Lower lobe of right lung (tissue), 2 donors: Measurements from ENCODE around the gene GRIP1. TPM values are rescaled to one million over a fixed set of nuclear protein-coding genes. Genes with fewer than 3 reads are reported as not detected.

Source experiments
- ATAC-seq, 2 donors: fragments of 200-7000 bp; cut with Tn5 transposase; one replicate each; pipeline ENCODE4 v1.9.1; 2020 to 2022; ENCODE audit warnings: mild to moderate bottlenecking in 2 of 2, moderate library complexity in 2 of 2
- DNase-seq: peaks from one replicate; pipeline ENCODE4 v3.0.0-alpha.2; 2020
- H3K27ac ChIP-seq: fragments of 200-600 bp; one replicate; pipeline ENCODE4 v1.8.0; 2022
- H3K27me3 ChIP-seq: fragments of 200-600 bp; one replicate; pipeline ENCODE4 v1.8.0; 2022; ENCODE audit warnings: low read depth
- H3K36me3 ChIP-seq: fragments of 200-600 bp; one replicate; pipeline ENCODE4 v1.8.0; 2022; ENCODE audit warnings: mild to moderate bottlenecking
- H3K4me1 ChIP-seq: fragments of 200-600 bp; one replicate; pipeline ENCODE4 v1.8.0; 2022
- H3K4me3 ChIP-seq: fragments of 200-600 bp; one replicate; pipeline ENCODE4 v1.8.0; 2022; ENCODE audit warnings: mild to moderate bottlenecking
- H3K9me3 ChIP-seq: fragments of 200-600 bp; one replicate; pipeline ENCODE4 v1.8.0; 2022
- intact Hi-C: fragments of 100-400 bp; cut with DNase I; formaldehyde crosslinking; loops from one replicate; pipeline ENCODE4 v1.11.0; 2022
- total RNA-seq: library from RNA; stranded (reverse); fragmentation: NEBNext Ultra II Directional; extraction: Animal tissue kit (Norgen Biotek cat#: 25700); gene quantifications from one replicate; pipeline ENCODE4 v1.2.1, GENCODE V29; 2021
- TF ChIP-seq, protein P1 (sequence below): fragments of 200-600 bp; IDR thresholded peaks from one replicate; pipeline ENCODE4 v1.8.0; 2022; ENCODE audit warnings: antibody characterized with exemption, mild to moderate bottlenecking
- donor health status: DM: no; HTN: yes; CAD: no; lungs with severe emphysema.

Gene GRIP1
- total RNA-seq, 1 donor from 2014 or later: 4.3 TPM

DNA sequence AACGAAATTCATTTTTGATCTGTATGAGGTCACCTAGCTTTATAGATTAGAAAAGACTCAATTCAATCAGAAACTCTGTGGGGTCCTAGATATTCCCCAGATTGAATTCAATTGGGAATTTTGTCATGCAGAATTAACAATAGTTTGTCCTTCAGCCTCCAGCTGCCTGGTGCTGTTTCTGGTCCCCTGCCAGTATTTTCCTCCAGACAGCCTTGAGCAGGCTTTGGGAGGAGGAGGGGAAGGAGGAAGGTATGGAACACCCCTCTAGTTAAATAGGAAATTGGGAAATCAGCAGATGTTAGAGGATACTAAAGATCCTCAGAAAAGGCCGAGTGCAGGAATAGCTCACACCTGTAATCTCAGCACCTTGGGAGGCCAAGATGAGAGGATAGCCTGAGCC is 10.6 kb downstream of the GRIP1 start:
- Histone ChIP-seq H3K4me1 (no peaks in the 10 kb centered on the region), H3K27ac (no peak overlapping the region), H3K9me3 (no peaks in the 10 kb centered on the region), H3K4me3 (no peak overlapping the region), H3K36me3 (no peaks in the 10 kb centered on the region), H3K27me3 (no peaks in the 10 kb centered on the region)
- DNase-seq (no peak), ATAC-seq (no peak)
- TF ChIP-seq, protein P1, sequence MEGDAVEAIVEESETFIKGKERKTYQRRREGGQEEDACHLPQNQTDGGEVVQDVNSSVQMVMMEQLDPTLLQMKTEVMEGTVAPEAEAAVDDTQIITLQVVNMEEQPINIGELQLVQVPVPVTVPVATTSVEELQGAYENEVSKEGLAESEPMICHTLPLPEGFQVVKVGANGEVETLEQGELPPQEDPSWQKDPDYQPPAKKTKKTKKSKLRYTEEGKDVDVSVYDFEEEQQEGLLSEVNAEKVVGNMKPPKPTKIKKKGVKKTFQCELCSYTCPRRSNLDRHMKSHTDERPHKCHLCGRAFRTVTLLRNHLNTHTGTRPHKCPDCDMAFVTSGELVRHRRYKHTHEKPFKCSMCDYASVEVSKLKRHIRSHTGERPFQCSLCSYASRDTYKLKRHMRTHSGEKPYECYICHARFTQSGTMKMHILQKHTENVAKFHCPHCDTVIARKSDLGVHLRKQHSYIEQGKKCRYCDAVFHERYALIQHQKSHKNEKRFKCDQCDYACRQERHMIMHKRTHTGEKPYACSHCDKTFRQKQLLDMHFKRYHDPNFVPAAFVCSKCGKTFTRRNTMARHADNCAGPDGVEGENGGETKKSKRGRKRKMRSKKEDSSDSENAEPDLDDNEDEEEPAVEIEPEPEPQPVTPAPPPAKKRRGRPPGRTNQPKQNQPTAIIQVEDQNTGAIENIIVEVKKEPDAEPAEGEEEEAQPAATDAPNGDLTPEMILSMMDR: no peak
- intact Hi-C loops: no loop called here

DNA sequence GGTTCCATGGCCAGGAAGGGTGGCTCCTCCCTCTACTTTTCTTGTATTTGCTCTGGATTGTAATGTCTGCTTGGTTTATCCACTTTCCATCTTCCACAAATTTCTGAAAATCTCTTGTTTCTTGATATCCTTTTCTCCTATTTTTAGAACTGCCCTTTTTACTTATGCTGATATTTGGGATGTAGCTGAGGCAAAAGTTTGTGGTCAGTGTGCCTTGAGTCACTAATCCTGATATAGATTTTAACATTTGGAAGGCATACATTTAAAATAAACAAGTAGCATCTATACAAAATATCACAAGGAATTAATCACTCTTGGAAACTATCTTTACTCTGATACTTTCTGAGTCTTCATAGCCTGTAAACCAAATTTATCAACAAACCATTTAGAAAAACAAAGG is 11.0 kb downstream of the GRIP1 start:
- Histone ChIP-seq H3K9me3 (no peaks in the 10 kb centered on the region), H3K27ac (no peak overlapping the region), H3K4me3 (no peak overlapping the region), H3K4me1 (no peaks in the 10 kb centered on the region), H3K36me3 (no peaks in the 10 kb centered on the region), H3K27me3 (no peaks in the 10 kb centered on the region)
- ATAC-seq (no peak), DNase-seq (no peak)
- intact Hi-C loops: no loop called here
- TF ChIP-seq, protein P1: no peak

DNA sequence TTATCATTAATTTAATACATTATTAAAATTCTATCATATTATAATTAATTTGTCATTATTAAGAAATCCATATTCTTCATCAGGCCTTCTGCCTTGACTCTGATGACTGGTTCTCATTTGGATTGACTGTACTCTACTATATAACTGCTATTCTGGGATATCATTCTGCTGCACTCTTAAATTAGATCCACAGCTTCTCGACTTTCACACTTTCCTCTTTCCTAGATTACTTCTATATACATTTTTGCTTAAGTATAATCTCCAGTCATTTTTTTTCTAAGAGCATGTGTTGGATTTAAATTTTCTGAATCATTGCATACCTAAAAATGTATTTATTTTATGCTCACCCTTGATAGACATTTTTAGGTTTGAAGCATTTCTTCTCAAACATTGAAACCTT is 12.4 kb downstream of the GRIP1 start:
- H3K4me1 ChIP-seq: no peaks in the 10 kb centered on the region
- no peaks in the 10 kb centered on the region for H3K9me3 ChIP-seq
- H3K36me3 ChIP-seq: no peaks in the 10 kb centered on the region
- no peaks in the 10 kb centered on the region for H3K27me3 ChIP-seq
- H3K4me3 ChIP-seq: no peak overlapping the region
- ATAC-seq: no peak
- no peak overlapping the region for H3K27ac ChIP-seq
- intact Hi-C loops: no loop called here
- no peak for DNase-seq
- TF ChIP-seq, protein P1: no peak

DNA sequence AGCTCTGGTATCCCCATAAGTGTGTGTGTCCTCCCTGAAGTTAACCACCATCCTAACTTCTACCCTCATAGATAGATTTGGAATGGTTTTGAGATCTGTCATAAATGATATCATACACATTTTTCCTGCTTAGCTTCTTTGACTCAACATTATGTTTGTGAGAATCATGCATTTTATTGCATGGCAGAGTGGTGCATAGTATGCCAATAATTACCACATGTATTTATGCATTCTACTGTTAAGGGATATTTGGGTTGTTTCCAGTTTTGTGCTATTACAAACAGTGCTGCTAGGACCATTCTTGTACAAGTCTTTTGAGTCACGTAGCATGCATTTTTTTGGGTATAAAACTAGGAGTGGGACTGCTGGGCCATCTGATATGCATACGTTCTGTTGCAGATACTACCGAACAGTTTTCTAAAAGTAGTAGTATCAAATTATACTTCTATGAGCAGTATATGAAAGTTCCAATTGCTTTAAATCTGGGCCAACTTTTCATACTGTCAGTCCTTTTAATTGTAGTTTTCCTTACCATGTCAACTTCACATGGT is 13.4 kb downstream of the GRIP1 start:
- Histone ChIP-seq H3K9me3 (no peaks in the 10 kb centered on the region), H3K4me1 (no peaks in the 10 kb centered on the region), H3K27ac (no peak overlapping the region), H3K27me3 (no peaks in the 10 kb centered on the region), H3K4me3 (no peak overlapping the region), H3K36me3 (no peaks in the 10 kb centered on the region)
- DNase-seq (no peak), ATAC-seq (no peak)
- intact Hi-C loops: no loop called here
- TF ChIP-seq, protein P1: no peak

DNA sequence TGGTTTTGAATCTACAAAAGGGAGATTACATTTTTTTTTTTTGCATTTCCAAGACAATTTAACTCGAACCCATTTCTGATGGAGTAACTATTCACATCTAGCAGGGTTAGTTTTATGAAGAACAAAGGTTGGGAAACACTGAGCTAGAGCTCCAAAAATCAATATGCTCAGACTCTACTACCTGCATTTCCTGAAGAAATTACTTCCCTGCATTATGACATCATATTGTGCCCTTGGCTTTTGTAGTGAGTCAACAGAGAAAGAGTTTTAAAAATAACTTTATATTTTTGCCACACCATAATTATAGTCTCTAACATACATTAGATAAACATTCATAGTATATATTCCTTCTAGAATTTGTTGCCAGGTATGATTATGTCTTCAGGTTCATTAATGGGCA is 14.8 kb downstream of the GRIP1 start:
- H3K4me1 ChIP-seq: no peaks in the 10 kb centered on the region
- intact Hi-C loops: no loop called here
- ATAC-seq (no peak), DNase-seq (no peak)
- H3K36me3 ChIP-seq: no peaks in the 10 kb centered on the region
- TF ChIP-seq, protein P1: no peak
- no peak overlapping the region for H3K4me3 ChIP-seq
- no peaks in the 10 kb centered on the region for H3K9me3 ChIP-seq
- H3K27ac ChIP-seq: no peak overlapping the region
- H3K27me3 ChIP-seq: no peaks in the 10 kb centered on the region

DNA sequence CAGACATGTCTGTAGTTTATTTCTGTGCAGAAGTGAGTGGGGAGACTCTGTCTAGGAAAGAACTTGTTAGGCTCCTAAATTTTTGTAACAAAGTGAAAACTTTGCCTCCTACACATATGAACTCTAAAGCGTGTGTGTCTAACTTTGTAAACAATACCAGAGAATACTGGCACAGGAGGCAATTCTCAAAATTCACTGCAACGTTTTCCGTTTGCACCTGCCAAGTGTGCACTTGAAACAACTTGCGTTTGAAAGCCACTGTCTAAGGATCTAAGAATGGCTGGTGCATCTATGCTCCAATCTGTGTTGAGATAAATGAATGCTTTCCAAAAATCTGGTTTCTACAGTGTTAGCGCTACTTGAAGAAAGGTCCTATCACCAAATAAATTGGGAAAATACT is 15.3 kb downstream of the GRIP1 start:
- Histone ChIP-seq H3K4me1 (no peaks in the 10 kb centered on the region), H3K36me3 (no peaks in the 10 kb centered on the region), H3K27me3 (no peaks in the 10 kb centered on the region), H3K27ac (no peak overlapping the region), H3K4me3 (no peak overlapping the region), H3K9me3 (no peaks in the 10 kb centered on the region)
- no peak for DNase-seq
- TF ChIP-seq, protein P1: no peak
- intact Hi-C loops: no loop called here
- ATAC-seq: no peak
